ENCODE results near the gene S1PR3.

The S1PR3 gene

DNA sequence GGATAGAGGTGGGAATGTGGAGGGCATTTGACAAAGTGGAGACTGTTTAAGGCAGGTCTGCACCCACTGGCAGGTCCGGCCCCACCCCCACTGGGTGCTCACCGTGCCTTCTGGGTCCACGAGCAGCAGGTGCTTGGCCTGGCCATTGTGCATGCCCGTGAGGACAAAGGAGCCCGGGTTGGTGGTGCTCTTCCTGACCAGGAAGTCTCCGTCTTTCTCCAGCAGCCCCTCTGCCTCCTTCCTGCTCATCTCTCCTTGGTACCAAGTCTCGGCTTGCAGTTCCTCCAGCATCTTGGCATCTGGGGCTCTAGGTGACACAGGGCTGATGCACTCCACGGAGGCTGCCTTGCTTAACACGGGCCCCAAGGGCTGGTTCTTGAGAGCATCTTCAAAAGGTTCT is 46.6 kb downstream of the S1PR3 start:
- Histone ChIP-seq H3K36me3 (ENCODE audit: insufficient read depth, low read length) (no peaks in the 10 kb centered on the region), H3K9me3 (ENCODE audit: control insufficient read depth, insufficient read depth, low read length) (no peaks in the 10 kb centered on the region), H3K4me1 (ENCODE audit: insufficient read depth, low read length) (no peaks in the 10 kb centered on the region), H3K9ac (ENCODE audit: low read depth, low read length) (no peak overlapping the region)

- H3K36me3 ChIP-seq (ENCODE audit: insufficient read depth, low read length) = no peaks in the 10 kb centered on the region
- H3K9ac ChIP-seq (ENCODE audit: low read depth, low read length) = no peak overlapping the region
- no peaks in the 10 kb centered on the region for H3K4me1 ChIP-seq (ENCODE audit: insufficient read depth, low read length)
- no peaks in the 10 kb centered on the region for H3K9me3 ChIP-seq (ENCODE audit: control insufficient read depth, insufficient read depth, low read length)
Observed at GRCh38 chr9:89038382-89039103, 47.3 kb downstream of the S1PR3 start.

DNA sequence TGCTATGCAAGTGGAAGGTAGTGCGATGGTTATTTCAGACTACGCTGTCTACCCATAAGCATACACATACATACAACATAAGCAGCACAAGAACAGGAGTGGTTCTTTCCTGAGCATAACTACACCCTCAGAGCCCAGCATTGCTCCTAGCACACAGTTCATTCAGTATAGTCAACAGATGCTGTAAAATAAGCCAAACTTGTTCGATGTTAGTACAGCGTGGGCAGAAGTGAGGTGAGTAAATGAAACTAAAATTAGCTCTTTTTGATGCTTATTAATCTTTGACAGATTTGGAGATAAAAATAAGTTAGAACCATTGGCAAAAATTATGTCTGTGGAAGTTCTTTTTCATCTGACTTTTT is 47.8 kb downstream of the S1PR3 start:
- Histone ChIP-seq H3K36me3 (ENCODE audit: insufficient read depth, low read length) (no peaks in the 10 kb centered on the region), H3K9ac (ENCODE audit: low read depth, low read length) (no peak overlapping the region), H3K9me3 (ENCODE audit: control insufficient read depth, insufficient read depth, low read length) (no peaks in the 10 kb centered on the region), H3K4me1 (ENCODE audit: insufficient read depth, low read length) (no peaks in the 10 kb centered on the region)

GRCh38 chr9:89039664-89040063 is 48.4 kb downstream of the S1PR3 start:
- Histone ChIP-seq H3K9ac (ENCODE audit: low read depth, low read length) (no peak overlapping the region), H3K36me3 (ENCODE audit: insufficient read depth, low read length) (no peaks in the 10 kb centered on the region), H3K9me3 (ENCODE audit: control insufficient read depth, insufficient read depth, low read length) (no peaks in the 10 kb centered on the region), H3K4me1 (ENCODE audit: insufficient read depth, low read length) (no peaks in the 10 kb centered on the region)

GRCh38 chr9:89042984-89043383 is 51.7 kb downstream of the S1PR3 start:
- H3K36me3 ChIP-seq (ENCODE audit: insufficient read depth, low read length) = no peaks in the 10 kb centered on the region
- H3K9ac ChIP-seq (ENCODE audit: low read depth, low read length) = no peak overlapping the region
- H3K4me1 ChIP-seq (ENCODE audit: insufficient read depth, low read length) = no peaks in the 10 kb centered on the region
- no peaks in the 10 kb centered on the region for H3K9me3 ChIP-seq (ENCODE audit: control insufficient read depth, insufficient read depth, low read length)

GRCh38 chr9:89044104-89044503 is 52.8 kb downstream of the S1PR3 start:
- Histone ChIP-seq H3K36me3 (ENCODE audit: insufficient read depth, low read length) (no peaks in the 10 kb centered on the region), H3K9me3 (ENCODE audit: control insufficient read depth, insufficient read depth, low read length) (no peaks in the 10 kb centered on the region), H3K9ac (ENCODE audit: low read depth, low read length) (no peak overlapping the region), H3K4me1 (ENCODE audit: insufficient read depth, low read length) (no peaks in the 10 kb centered on the region)

- Histone ChIP-seq H3K4me1 (ENCODE audit: insufficient read depth, low read length) (no peaks in the 10 kb centered on the region), H3K9ac (ENCODE audit: low read depth, low read length) (no peak overlapping the region), H3K36me3 (ENCODE audit: insufficient read depth, low read length) (no peaks in the 10 kb centered on the region), H3K9me3 (ENCODE audit: control insufficient read depth, insufficient read depth, low read length) (no peaks in the 10 kb centered on the region)
Observed at GRCh38 chr9:89044881-89045280, 53.6 kb downstream of the S1PR3 start.

- Histone ChIP-seq H3K9me3 (ENCODE audit: control insufficient read depth, insufficient read depth, low read length) (no peaks in the 10 kb centered on the region), H3K9ac (ENCODE audit: low read depth, low read length) (no peak overlapping the region), H3K4me1 (ENCODE audit: insufficient read depth, low read length) (no peaks in the 10 kb centered on the region), H3K36me3 (ENCODE audit: insufficient read depth, low read length) (no peaks in the 10 kb centered on the region)
Observed at GRCh38 chr9:89046832-89047231, 55.6 kb downstream of the S1PR3 start.

DNA sequence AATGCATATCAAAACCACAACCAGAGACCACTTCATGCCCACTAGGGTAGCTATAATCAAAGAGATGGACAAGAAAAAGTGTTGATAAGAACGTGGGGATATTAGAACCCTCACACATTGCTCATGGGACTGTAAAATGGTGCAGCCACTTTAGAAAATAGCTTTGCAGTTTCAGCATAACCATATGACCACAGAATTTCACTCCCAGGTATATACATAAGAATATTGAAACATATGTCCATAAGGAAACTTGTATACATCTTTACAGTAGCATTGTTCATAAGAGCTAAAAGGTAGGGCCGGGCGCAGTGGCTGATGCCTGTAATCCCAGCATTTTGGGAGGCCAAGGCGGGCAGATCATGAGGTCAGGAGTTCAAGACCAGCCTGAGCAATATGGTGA is 56.4 kb downstream of the S1PR3 start:
- Histone ChIP-seq H3K4me1 (ENCODE audit: insufficient read depth, low read length) (no peaks in the 10 kb centered on the region), H3K9me3 (ENCODE audit: control insufficient read depth, insufficient read depth, low read length) (no peaks in the 10 kb centered on the region), H3K9ac (ENCODE audit: low read depth, low read length) (no peak overlapping the region), H3K36me3 (ENCODE audit: insufficient read depth, low read length) (no peaks in the 10 kb centered on the region)

DNA sequence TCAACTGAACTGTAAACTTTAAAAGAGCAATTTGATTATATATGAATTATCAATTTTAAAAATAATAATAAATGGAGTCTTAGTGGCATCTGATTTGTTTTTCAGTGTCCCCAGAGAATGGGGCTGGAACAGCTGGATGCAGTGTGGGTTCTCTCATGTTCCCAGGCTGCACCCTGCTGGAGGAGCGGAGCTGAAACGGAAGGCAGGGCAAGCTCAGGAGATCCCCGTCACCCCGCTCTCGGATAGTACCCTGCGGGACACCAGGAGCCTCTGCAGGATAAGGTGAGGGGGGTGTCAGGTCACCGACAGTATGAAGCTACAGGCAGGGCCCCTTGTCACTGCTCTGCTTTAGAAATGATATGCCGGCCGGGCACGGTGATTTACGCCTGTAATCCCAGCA is 57.3 kb downstream of the S1PR3 start:
- H3K9ac ChIP-seq (ENCODE audit: low read depth, low read length) = no peak overlapping the region
- H3K9me3 ChIP-seq (ENCODE audit: control insufficient read depth, insufficient read depth, low read length) = no peaks in the 10 kb centered on the region
- H3K36me3 ChIP-seq (ENCODE audit: insufficient read depth, low read length) = no peaks in the 10 kb centered on the region
- no peaks in the 10 kb centered on the region for H3K4me1 ChIP-seq (ENCODE audit: insufficient read depth, low read length)

- Histone ChIP-seq H3K9me3 (ENCODE audit: control insufficient read depth, insufficient read depth, low read length) (no peaks in the 10 kb centered on the region), H3K9ac (ENCODE audit: low read depth, low read length) (no peak overlapping the region), H3K36me3 (ENCODE audit: insufficient read depth, low read length) (no peaks in the 10 kb centered on the region), H3K4me1 (ENCODE audit: insufficient read depth, low read length) (no peaks in the 10 kb centered on the region)
Observed at GRCh38 chr9:89049646-89050045, 58.4 kb downstream of the S1PR3 start.

DNA sequence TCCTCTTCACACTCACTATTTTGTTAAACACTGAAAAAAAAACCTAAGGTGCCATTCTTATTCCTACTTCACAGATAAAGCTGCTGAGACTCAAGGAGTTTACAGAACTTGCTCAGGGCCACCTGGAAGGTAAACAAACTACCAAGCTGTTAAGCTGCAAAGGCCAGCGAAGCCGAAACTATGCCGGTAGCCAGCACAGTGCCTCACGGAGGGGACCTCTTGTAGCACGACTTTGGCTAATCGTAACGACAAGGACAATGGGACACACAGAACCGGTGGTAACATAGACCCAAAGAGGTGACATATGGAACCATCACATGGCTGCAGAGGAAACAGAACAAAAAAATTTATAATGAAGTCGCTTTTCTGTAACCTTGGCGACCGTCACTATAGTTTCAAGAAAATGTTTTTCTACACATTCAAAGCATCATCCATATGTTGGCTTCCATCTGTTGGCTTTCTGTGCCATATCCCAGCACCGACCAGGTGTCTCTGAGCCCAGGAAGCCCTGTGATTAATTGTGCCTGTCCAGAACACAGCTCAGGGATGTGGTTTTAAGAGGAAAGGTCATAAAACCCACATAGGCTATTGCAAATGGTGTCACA is 60.3 kb downstream of the S1PR3 start:
- Histone ChIP-seq H3K4me1 (ENCODE audit: insufficient read depth, low read length) (no peaks in the 10 kb centered on the region), H3K9me3 (ENCODE audit: control insufficient read depth, insufficient read depth, low read length) (no peaks in the 10 kb centered on the region), H3K36me3 (ENCODE audit: insufficient read depth, low read length) (no peaks in the 10 kb centered on the region)

DNA sequence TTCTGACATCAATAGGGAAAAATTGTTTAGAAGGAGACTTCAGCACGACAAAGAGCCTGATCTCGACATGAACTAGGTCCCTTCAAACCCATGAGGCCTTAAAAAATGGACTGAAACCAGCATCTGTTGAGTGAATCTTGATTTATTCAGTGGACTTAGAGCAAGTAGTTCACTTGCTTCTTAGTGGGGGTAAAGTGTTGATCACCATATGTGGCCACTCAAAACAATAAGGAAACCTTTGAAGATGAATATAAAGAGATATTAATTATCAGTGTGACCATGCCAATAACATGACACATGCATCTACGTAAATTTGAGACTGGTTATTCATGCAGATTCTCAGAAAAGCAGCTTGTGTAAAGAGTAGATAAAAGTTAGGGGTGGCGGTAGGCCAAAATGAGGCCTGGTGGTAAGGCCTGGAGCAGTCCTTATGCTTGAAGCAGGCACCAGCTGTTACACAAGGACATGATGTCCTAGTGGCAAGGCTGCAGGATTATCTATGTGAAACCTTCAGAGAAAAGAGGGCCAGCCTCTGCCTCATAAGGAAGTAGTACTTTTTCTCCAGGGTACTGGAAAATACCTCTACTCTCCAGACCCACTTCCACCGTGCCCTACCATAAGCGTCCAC is 61.3 kb downstream of the S1PR3 start:
- Histone ChIP-seq H3K4me1 (ENCODE audit: insufficient read depth, low read length) (no peaks in the 10 kb centered on the region), H3K9me3 (ENCODE audit: control insufficient read depth, insufficient read depth, low read length) (no peaks in the 10 kb centered on the region), H3K9ac (ENCODE audit: low read depth, low read length) (no peak overlapping the region), H3K36me3 (ENCODE audit: insufficient read depth, low read length) (no peaks in the 10 kb centered on the region)

More for the DNA sequence above, 60.3 kb downstream of the S1PR3 start:
- no peak overlapping the region for H3K9ac ChIP-seq (ENCODE audit: low read depth, low read length)

- no peaks in the 10 kb centered on the region for H3K36me3 ChIP-seq (ENCODE audit: insufficient read depth, low read length)
- no peak overlapping the region for H3K9ac ChIP-seq (ENCODE audit: low read depth, low read length)
- no peaks in the 10 kb centered on the region for H3K9me3 ChIP-seq (ENCODE audit: control insufficient read depth, insufficient read depth, low read length)
- H3K4me1 ChIP-seq (ENCODE audit: insufficient read depth, low read length) = no peaks in the 10 kb centered on the region
Observed at GRCh38 chr9:89053301-89053700, 62.0 kb downstream of the S1PR3 start.
